Sigmoid colon (tissue), 4 donors: ENCODE measurements around the gene ELMO1.

Experiments
- EP300 ChIP-seq, 4 donors: sonication (generic); formaldehyde crosslinking; IDR thresholded peaks; one replicate each; pipeline ENCODE4 v1.6.1; 2017; ENCODE audit warnings: antibody characterized with exemption in 4 of 4
- POLR2A ChIP-seq, 2 donors: fragments of 450-650 bp; IDR thresholded peaks; one replicate each; pipeline ENCODE4 v1.6.1; 2016; ENCODE audit warnings: antibody characterized with exemption in 2 of 2, mild to moderate bottlenecking in 2 of 2, moderate library complexity in 2 of 2
- POLR2AphosphoS5 ChIP-seq, 4 donors: sonication (generic); formaldehyde crosslinking; IDR thresholded peaks; one replicate each; pipeline ENCODE4 v1.6.1; 2017; ENCODE audit warnings: antibody characterized with exemption in 4 of 4
- TF ChIP-seq, protein P1 (sequence below), 4 experiments: fragments of 450-650 bp in 3 of 4; fragments of 200-600 bp in 1 of 4; IDR thresholded peaks; one replicate each; pipeline ENCODE4 v1.5.1; 2016 to 2019; ENCODE audit warnings: antibody characterized with exemption in 4 of 4, mild to moderate bottlenecking in 3 of 4, moderate library complexity in 2 of 4

- no peak for TF ChIP-seq POLR2A (IDR thresholded peaks at IDR 0.05)
- TF ChIP-seq, protein P1, sequence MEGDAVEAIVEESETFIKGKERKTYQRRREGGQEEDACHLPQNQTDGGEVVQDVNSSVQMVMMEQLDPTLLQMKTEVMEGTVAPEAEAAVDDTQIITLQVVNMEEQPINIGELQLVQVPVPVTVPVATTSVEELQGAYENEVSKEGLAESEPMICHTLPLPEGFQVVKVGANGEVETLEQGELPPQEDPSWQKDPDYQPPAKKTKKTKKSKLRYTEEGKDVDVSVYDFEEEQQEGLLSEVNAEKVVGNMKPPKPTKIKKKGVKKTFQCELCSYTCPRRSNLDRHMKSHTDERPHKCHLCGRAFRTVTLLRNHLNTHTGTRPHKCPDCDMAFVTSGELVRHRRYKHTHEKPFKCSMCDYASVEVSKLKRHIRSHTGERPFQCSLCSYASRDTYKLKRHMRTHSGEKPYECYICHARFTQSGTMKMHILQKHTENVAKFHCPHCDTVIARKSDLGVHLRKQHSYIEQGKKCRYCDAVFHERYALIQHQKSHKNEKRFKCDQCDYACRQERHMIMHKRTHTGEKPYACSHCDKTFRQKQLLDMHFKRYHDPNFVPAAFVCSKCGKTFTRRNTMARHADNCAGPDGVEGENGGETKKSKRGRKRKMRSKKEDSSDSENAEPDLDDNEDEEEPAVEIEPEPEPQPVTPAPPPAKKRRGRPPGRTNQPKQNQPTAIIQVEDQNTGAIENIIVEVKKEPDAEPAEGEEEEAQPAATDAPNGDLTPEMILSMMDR (IDR thresholded peaks at IDR 0.05) = no peak
- TF ChIP-seq POLR2AphosphoS5 (IDR thresholded peaks at IDR 0.05) = no peak
- TF ChIP-seq EP300 (IDR thresholded peaks at IDR 0.05) = no peak
Observed at GRCh38 chr7:37428681-37429434, 19.8 kb downstream of the ELMO1 start.
